ENCODE data around the gene FIZ1.

DNA sequence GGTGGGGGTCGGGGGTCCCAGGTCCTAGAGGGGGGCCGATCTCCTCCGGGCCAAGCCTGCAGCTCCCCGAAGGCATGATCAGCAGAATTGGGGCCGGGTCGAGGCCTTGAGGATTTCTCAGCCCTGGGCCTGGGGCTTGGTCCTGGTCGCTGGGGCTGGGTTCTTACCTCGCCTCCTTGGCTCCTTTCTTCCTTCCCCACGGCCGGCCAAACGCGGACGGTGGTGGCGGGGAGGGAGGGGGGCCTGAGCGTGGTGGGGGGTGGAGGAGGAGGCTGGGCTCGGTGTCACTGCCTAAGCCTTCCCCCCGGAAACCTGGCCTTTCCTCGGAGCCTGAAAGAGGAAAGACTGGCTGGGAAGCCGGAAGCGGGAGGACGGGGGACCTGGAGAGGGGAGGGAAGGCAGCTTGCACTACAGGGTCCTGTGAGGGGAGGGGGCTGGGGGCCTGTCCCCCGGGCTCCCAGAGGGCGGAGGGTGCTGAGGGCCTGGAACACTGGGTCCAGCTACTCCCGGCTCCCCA, 18.6 kb downstream of the FIZ1 start, which contains the start of gene ZNF579:
- TF ChIP-seq, protein P1, sequence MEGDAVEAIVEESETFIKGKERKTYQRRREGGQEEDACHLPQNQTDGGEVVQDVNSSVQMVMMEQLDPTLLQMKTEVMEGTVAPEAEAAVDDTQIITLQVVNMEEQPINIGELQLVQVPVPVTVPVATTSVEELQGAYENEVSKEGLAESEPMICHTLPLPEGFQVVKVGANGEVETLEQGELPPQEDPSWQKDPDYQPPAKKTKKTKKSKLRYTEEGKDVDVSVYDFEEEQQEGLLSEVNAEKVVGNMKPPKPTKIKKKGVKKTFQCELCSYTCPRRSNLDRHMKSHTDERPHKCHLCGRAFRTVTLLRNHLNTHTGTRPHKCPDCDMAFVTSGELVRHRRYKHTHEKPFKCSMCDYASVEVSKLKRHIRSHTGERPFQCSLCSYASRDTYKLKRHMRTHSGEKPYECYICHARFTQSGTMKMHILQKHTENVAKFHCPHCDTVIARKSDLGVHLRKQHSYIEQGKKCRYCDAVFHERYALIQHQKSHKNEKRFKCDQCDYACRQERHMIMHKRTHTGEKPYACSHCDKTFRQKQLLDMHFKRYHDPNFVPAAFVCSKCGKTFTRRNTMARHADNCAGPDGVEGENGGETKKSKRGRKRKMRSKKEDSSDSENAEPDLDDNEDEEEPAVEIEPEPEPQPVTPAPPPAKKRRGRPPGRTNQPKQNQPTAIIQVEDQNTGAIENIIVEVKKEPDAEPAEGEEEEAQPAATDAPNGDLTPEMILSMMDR (IDR thresholded peaks at IDR 0.05) = no peak
- TF ChIP-seq POLR2A (IDR thresholded peaks at IDR 0.05) = no peak

Data from thyroid gland (tissue), 4 donors.